Tongue (tissue), 2 donors: ENCODE measurements around the gene CAPZA1. TPM values are rescaled to one million over a fixed set of nuclear protein-coding genes. Genes with fewer than 3 reads are reported as not detected.
A peak's percentile ranks its signal among the peaks of the same experiment; 100 is the strongest.

Experiments
- DNase-seq: peaks from one replicate; pipeline ENCODE4 v3.0.0-alpha.2; 2015
- total RNA-seq: library from RNA; depleted of rRNA; stranded (reverse); fragments of >200 nt; gene quantifications from one replicate; pipeline ENCODE4 v1.2.3, GENCODE V29; 2014

CAPZA1 gene
- total RNA-seq, 1 donor from 2014 or later = 112 TPM

- no peak for DNase-seq
Measured at GRCh38 chr1:112701227-112702066, 81.8 kb downstream of the CAPZA1 start.

- DNase-seq = no peak
Measured at GRCh38 chr1:112702067-112702395, 82.4 kb downstream of the CAPZA1 start.

- DNase-seq = no peak
Measured at GRCh38 chr1:112702420-112703261, 83.0 kb downstream of the CAPZA1 start.

GRCh38 chr1:112703706-112704105 lies 84.1 kb downstream of the CAPZA1 start:
- DNase-seq = no peak

GRCh38 chr1:112704391-112704933 lies 84.8 kb downstream of the CAPZA1 start:
- peak; percentile 61 for DNase-seq

- peak; percentile 97 for DNase-seq
Measured at GRCh38 chr1:112704934-112705627, 85.4 kb downstream of the CAPZA1 start.

- peak; percentile 84 for DNase-seq
Measured at GRCh38 chr1:112706505-112707220, 87.0 kb downstream of the CAPZA1 start, which contains the start of gene RHOC. RHOC (minus strand) TSS chr1:112707127; CDS start chr1:112703799, 3,328 bp downstream.

GRCh38 chr1:112707221-112708001 lies 87.8 kb downstream of the CAPZA1 start:
- DNase-seq = peak; percentile 92

GRCh38 chr1:112708002-112708448 lies 88.4 kb downstream of the CAPZA1 start:
- no peak for DNase-seq

- no peak for DNase-seq
Measured at GRCh38 chr1:112708489-112708888, 88.9 kb downstream of the CAPZA1 start.

GRCh38 chr1:112710159-112710558 lies 90.5 kb downstream of the CAPZA1 start:
- no peak for DNase-seq

- DNase-seq = no peak
Measured at GRCh38 chr1:112710586-112710985, 91.0 kb downstream of the CAPZA1 start.

- no peak for DNase-seq
Measured at GRCh38 chr1:112711041-112711440, 91.4 kb downstream of the CAPZA1 start.

- DNase-seq = no peak
Measured at GRCh38 chr1:112711670-112712069, 92.0 kb downstream of the CAPZA1 start.

- no peak for DNase-seq
Measured at GRCh38 chr1:112712191-112712590, 92.6 kb downstream of the CAPZA1 start.

- DNase-seq = no peak
Measured at GRCh38 chr1:112712701-112713128, 93.1 kb downstream of the CAPZA1 start.

GRCh38 chr1:112713466-112714312 lies 94.1 kb downstream of the CAPZA1 start:
- DNase-seq = no peak

GRCh38 chr1:112714313-112715263 lies 95.0 kb downstream of the CAPZA1 start:
- DNase-seq = no peak
